ENCODE results near the gene CDH13.

The CDH13 gene

DNA sequence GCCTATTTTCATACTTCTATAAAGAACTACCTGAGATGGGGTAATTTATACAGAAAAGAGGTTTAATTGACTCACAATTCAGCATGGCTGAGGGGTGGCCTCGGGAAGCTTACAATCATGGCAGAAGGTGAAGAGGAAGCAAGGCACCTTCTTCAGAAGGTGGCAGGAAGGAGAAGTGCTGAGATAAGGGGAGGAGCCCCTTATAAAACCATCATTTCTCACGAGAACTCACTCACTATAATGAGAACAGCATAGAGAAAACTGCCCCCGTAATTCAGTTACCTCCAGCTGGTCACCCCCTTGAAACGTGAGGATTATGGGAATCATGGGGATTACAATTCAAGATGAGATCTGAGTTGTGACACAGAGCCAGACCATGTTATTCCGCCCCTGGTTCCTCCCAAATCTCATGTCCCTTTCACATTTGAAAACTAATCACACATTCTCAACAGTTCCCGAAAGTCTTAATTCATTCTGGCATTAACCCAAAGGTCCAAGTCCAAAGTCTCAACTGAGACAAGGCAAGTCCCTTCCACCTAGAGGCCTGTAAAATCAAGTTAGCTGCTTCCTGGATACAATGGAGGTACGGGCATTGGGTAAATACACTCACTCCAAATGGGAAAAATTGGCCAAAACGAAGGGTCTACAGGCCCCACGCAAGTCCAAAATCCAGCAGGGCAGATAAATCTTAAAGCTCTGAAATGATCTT is 237.7 kb downstream of the CDH13 start:
- TF ChIP-seq CTCF (IDR thresholded peaks at IDR 0.05; ENCODE audit: low read depth, low read length) (no peak), EZH2phosphoT487 (IDR thresholded peaks at IDR 0.05; ENCODE audit: low read depth) (no peak)
- Histone ChIP-seq H3K4me2 (ENCODE audit: low read length) (no peak overlapping the region), H3K4me1 (ENCODE audit: low read length) (no peaks in the 10 kb centered on the region)

GRCh38 chr16:82865412-82865811 is 238.6 kb downstream of the CDH13 start:
- Histone ChIP-seq H2AFZ (ENCODE audit: low read depth, low read length) (no peak overlapping the region), H3K27ac (ENCODE audit: low read length) (no peak overlapping the region), H3K9me3 (ENCODE audit: insufficient read depth, low read length) (no peaks in the 10 kb centered on the region), H3K79me2 (ENCODE audit: low read length) (no peaks in the 10 kb centered on the region), H3K4me1 (ENCODE audit: low read length) (no peaks in the 10 kb centered on the region), H3K27me3 (ENCODE audit: low read depth, low read length) (no peaks in the 10 kb centered on the region), H4K20me1 (ENCODE audit: insufficient read depth, low read length) (no peaks in the 10 kb centered on the region), H3K4me3 (ENCODE audit: low read length) (no peak overlapping the region), H3K9ac (ENCODE audit: low read length) (no peak overlapping the region), H3K36me3 (replicated peaks; ENCODE audit: low read depth, low read length) (no peaks in the 10 kb centered on the region), H3K4me2 (ENCODE audit: low read length) (no peak overlapping the region)
- no peak for TF ChIP-seq CTCF (IDR thresholded peaks at IDR 0.05; ENCODE audit: low read depth, low read length)
- no peak for TF ChIP-seq EZH2phosphoT487 (IDR thresholded peaks at IDR 0.05; ENCODE audit: low read depth)

More for the DNA sequence above, 237.7 kb downstream of the CDH13 start:
- Histone ChIP-seq H3K79me2 (ENCODE audit: low read length) (no peaks in the 10 kb centered on the region), H3K27ac (ENCODE audit: low read length) (no peak overlapping the region), H3K27me3 (ENCODE audit: low read depth, low read length) (no peaks in the 10 kb centered on the region), H3K36me3 (replicated peaks; ENCODE audit: low read depth, low read length) (no peaks in the 10 kb centered on the region), H3K4me3 (ENCODE audit: low read length) (no peak overlapping the region), H4K20me1 (ENCODE audit: insufficient read depth, low read length) (no peaks in the 10 kb centered on the region), H3K9me3 (ENCODE audit: insufficient read depth, low read length) (no peaks in the 10 kb centered on the region), H3K9ac (ENCODE audit: low read length) (no peak overlapping the region), H2AFZ (ENCODE audit: low read depth, low read length) (no peak overlapping the region)

GRCh38 chr16:82867485-82867884 is 240.7 kb downstream of the CDH13 start:
- Histone ChIP-seq H3K4me2 (ENCODE audit: low read length) (no peak overlapping the region), H3K9me3 (ENCODE audit: insufficient read depth, low read length) (no peaks in the 10 kb centered on the region), H3K9ac (ENCODE audit: low read length) (no peak overlapping the region), H2AFZ (ENCODE audit: low read depth, low read length) (no peak overlapping the region), H4K20me1 (ENCODE audit: insufficient read depth, low read length) (no peaks in the 10 kb centered on the region), H3K79me2 (ENCODE audit: low read length) (no peaks in the 10 kb centered on the region), H3K4me1 (ENCODE audit: low read length) (no peaks in the 10 kb centered on the region), H3K4me3 (ENCODE audit: low read length) (no peak overlapping the region), H3K36me3 (replicated peaks; ENCODE audit: low read depth, low read length) (no peaks in the 10 kb centered on the region), H3K27me3 (ENCODE audit: low read depth, low read length) (no peaks in the 10 kb centered on the region), H3K27ac (ENCODE audit: low read length) (no peak overlapping the region)
- TF ChIP-seq EZH2phosphoT487 (IDR thresholded peaks at IDR 0.05; ENCODE audit: low read depth) (no peak), CTCF (IDR thresholded peaks at IDR 0.05; ENCODE audit: low read depth, low read length) (no peak)

- Histone ChIP-seq H3K79me2 (ENCODE audit: low read length) (no peaks in the 10 kb centered on the region), H4K20me1 (ENCODE audit: insufficient read depth, low read length) (no peaks in the 10 kb centered on the region), H3K4me3 (ENCODE audit: low read length) (no peak overlapping the region), H3K9ac (ENCODE audit: low read length) (no peak overlapping the region), H2AFZ (ENCODE audit: low read depth, low read length) (no peak overlapping the region), H3K27ac (ENCODE audit: low read length) (no peak overlapping the region), H3K4me1 (ENCODE audit: low read length) (no peaks in the 10 kb centered on the region), H3K27me3 (ENCODE audit: low read depth, low read length) (no peaks in the 10 kb centered on the region), H3K9me3 (ENCODE audit: insufficient read depth, low read length) (no peaks in the 10 kb centered on the region), H3K36me3 (replicated peaks; ENCODE audit: low read depth, low read length) (no peaks in the 10 kb centered on the region), H3K4me2 (ENCODE audit: low read length) (no peak overlapping the region)
- TF ChIP-seq EZH2phosphoT487 (IDR thresholded peaks at IDR 0.05; ENCODE audit: low read depth), result no peak
- no peak for TF ChIP-seq CTCF (IDR thresholded peaks at IDR 0.05; ENCODE audit: low read depth, low read length)
Observed at GRCh38 chr16:82874271-82874670, 247.5 kb downstream of the CDH13 start.

Data from OCI-LY3 (cell line).